HG03575 (cell line): ENCODE results near the gene COL5A1.
"Not testable (repeated sequence)": the region's sequence is repeated elsewhere in the genome, so short reads cannot be mapped to it uniquely, and the experiment has no call there.

Source experiments
- ATAC-seq: cut with Tn5 transposase; IDR thresholded peaks from one replicate; pipeline ENCODE4 v1.9.1; 2021; ENCODE audit not compliant: unreplicated experiment, insufficient number of reproducible peaks, low FRiP score; ENCODE audit errors: extremely low read depth

The COL5A1 gene

GRCh38 chr9:134683714-134684374 lies 42.2 kb downstream of the COL5A1 start:
- ATAC-seq, result no peak

GRCh38 chr9:134684375-134684723 lies 42.7 kb downstream of the COL5A1 start:
- no peak for ATAC-seq

- ATAC-seq, result not testable (repeated sequence)
These were observed 43.3 kb downstream of the COL5A1 start for GRCh38 chr9:134684941-134685340.

- no peak for ATAC-seq
These were observed 44.2 kb downstream of the COL5A1 start for GRCh38 chr9:134685784-134686183.

- ATAC-seq, result no peak
These were observed 45.3 kb downstream of the COL5A1 start for GRCh38 chr9:134686896-134687295.

- no peak for ATAC-seq
These were observed 46.0 kb downstream of the COL5A1 start for GRCh38 chr9:134687556-134687955.

GRCh38 chr9:134688231-134688630 lies 46.6 kb downstream of the COL5A1 start:
- no peak for ATAC-seq

GRCh38 chr9:134688661-134689320 lies 47.2 kb downstream of the COL5A1 start:
- no peak for ATAC-seq

GRCh38 chr9:134689321-134690181 lies 47.9 kb downstream of the COL5A1 start:
- no peak for ATAC-seq

GRCh38 chr9:134690301-134690751 lies 48.7 kb downstream of the COL5A1 start:
- no peak for ATAC-seq

GRCh38 chr9:134690946-134691694 lies 49.5 kb downstream of the COL5A1 start:
- ATAC-seq, result no peak

- no peak for ATAC-seq
These were observed 50.3 kb downstream of the COL5A1 start for GRCh38 chr9:134691695-134692572.

- no peak for ATAC-seq
These were observed 50.9 kb downstream of the COL5A1 start for GRCh38 chr9:134692573-134692860.

- no peak for ATAC-seq
These were observed 51.4 kb downstream of the COL5A1 start for GRCh38 chr9:134693011-134693410.

- ATAC-seq, result no peak
These were observed 52.2 kb downstream of the COL5A1 start for GRCh38 chr9:134693641-134694367.

- no peak for ATAC-seq
These were observed 52.7 kb downstream of the COL5A1 start for GRCh38 chr9:134694368-134694665.

- ATAC-seq, result no peak
These were observed 53.1 kb downstream of the COL5A1 start for GRCh38 chr9:134694714-134695113.

- no peak for ATAC-seq
These were observed 53.5 kb downstream of the COL5A1 start for GRCh38 chr9:134695144-134695543.
